NOMO-1 treated with DMSO at 0.1 percent for 48 hours (cell line): ENCODE measurements around the gene TBKBP1.

Experiments used
- DNase-seq: peaks from one replicate; lab custom pipeline; 2025; ENCODE audit not compliant: unreplicated experiment; lab: John Stamatoyannopoulos, UW

TBKBP1 gene, protein sequence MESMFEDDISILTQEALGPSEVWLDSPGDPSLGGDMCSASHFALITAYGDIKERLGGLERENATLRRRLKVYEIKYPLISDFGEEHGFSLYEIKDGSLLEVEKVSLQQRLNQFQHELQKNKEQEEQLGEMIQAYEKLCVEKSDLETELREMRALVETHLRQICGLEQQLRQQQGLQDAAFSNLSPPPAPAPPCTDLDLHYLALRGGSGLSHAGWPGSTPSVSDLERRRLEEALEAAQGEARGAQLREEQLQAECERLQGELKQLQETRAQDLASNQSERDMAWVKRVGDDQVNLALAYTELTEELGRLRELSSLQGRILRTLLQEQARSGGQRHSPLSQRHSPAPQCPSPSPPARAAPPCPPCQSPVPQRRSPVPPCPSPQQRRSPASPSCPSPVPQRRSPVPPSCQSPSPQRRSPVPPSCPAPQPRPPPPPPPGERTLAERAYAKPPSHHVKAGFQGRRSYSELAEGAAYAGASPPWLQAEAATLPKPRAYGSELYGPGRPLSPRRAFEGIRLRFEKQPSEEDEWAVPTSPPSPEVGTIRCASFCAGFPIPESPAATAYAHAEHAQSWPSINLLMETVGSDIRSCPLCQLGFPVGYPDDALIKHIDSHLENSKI

DNA sequence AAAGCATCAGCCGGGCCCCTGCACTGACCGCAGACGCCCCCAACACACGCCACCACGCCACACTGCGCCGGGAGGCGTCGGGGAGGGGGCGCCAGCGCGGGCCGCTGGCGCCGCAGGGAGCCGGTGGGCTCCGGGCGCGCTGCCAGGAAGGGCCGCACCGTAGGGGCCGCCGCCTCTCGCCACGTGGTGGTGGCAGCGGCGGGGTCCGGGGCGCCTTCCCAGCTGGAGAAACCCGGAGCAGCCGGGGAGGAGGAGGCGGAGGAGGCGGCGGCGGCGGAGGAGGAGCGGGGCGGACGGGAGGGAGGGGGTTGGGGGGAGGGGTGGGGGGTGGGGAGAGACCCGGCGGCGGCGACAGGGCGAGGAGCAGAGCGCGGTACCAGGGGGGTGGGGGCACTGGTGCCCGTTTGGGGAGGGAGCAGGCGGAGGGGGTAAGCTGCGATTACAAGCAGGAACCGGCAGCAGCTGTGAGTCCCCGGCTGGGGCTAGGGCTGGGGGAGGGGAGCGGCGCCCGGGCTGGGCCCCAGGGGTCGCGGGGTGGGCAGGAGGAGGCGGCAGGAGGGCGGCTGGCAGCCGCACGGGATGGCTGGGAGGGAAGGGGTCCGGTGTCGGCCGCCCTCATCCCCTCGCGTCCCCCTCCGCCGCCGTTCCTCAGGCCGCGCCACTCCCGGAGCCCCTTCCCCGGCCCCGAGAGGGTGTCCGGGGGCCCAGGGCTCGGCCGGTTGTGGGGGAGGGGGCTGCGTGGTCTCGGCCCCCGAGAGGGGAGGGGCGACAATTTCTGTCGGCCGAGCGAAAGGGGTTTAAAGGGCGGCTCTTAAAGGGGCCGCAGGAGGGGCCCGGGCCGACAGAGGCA, at the start of gene TBKBP1:
TSS of gene TBKBP1 (plus strand) at position 431 of the 850 bp plus-strand sequence. CDS start 1,952 bp downstream, outside the sequence.
- peak; percentile 14 for DNase-seq

DNA sequence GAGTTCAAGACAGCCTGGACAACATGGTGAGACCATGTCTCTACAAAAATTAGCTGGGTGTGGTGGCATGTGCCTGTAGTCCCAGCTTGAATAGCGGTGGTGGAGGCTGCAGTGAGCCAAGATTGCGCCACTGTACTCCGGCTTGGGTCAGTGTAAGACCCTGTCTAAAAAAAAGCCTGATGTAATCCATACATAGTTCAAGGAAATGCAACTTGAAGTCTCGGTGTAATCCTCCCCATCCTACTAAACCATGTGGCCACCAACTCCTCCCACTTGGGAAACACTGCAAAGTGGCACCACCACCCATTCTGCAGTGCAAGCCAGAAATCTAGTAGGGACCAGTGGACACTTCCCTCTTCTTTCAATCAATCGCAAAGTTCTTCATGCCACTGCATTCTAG, 49.6 kb upstream of the TBKBP1 start:
- peak; percentile 48 for DNase-seq

GRCh38 chr17:47649153-47649971, 44.6 kb upstream of the TBKBP1 start, which contains the start of gene KPNB1:
Gene KPNB1 (plus strand): TSS chr17:47649919. CDS start chr17:47650245, 326 bp downstream.
- peak; percentile 99 for DNase-seq

- DNase-seq = peak; percentile 59
Measured at GRCh38 chr17:47649972-47650524, 43.9 kb upstream of the TBKBP1 start.

- peak; percentile 95 for DNase-seq
Measured at GRCh38 chr17:47650525-47651522, 43.1 kb upstream of the TBKBP1 start.

DNA sequence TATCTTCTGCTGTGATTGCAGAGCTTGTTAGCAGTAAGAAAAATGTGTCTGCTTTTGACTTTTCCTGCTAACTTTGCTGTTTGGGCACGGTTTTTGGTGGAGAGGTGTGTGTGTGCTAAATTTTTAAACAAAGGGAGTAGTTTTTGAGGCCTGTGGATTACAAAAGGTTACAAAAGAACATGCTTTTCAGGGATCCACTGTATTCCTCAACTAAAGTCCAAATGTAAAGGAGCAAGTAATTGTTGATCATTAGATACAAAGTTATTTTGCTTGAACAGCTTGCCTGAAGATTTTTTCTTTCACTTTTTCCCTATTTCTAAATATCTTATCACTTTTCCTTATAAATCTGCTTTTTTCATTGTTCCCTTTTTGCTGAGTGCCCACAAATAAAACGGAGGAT, 42.3 kb upstream of the TBKBP1 start:
- no peak for DNase-seq

DNA sequence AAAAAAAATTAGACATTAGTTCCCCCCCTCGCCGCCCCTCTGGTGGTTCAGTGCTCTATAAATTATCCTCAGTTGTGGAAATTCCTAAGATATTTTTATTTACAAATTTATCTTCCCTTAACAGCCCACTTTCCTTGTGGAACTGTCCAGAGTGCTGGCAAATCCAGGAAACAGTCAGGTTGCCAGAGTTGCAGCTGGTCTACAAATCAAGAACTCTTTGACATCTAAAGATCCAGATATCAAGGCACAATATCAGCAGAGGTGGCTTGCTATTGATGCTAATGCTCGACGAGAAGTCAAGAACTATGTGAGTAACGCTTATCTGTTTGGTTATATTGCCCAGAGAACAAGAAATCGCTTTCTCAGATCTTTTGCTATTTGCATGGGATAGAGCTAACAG, 41.4 kb upstream of the TBKBP1 start:
- DNase-seq = no peak

DNA sequence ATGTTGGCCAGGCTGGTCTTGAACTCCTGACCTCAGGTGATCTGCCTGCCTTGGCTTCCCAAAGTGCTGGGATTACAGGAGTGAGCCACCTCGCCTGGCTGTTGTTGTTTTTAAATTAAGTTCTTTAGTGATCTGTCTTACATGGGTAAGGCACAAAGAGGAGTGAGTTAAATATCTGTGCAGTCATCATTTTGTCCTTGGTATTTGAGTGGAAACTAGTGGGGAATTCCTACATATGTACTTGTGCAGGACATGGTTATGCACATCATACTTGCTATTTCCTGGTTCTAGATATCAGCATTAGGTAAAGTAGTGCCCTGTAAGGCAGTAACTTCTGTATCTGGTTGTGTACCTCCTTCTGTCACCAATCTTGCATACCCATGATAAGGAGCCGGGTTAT, 40.5 kb upstream of the TBKBP1 start:
- DNase-seq = no peak

DNA sequence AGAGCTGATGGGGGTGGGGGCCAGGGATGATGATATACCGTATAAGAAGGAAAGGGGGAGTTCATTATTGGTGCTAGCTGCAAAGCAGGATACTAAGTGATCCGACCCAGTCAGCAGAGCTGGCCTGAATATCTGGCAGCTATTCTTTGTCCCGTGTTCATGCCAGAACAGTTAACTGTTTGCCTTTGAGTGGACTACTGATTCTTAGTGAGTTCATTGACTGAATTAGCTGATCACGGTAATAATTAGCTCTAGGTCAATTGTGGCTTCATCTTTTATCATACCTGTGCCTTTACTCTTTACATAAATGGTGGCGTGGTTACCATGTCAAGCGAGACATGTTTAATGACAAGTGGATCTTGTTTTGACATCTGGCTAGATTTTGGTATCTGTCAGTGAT, 39.0 kb upstream of the TBKBP1 start:
- DNase-seq = no peak

GRCh38 chr17:47660064-47660492, 33.9 kb upstream of the TBKBP1 start:
- peak; percentile 90 for DNase-seq

DNA sequence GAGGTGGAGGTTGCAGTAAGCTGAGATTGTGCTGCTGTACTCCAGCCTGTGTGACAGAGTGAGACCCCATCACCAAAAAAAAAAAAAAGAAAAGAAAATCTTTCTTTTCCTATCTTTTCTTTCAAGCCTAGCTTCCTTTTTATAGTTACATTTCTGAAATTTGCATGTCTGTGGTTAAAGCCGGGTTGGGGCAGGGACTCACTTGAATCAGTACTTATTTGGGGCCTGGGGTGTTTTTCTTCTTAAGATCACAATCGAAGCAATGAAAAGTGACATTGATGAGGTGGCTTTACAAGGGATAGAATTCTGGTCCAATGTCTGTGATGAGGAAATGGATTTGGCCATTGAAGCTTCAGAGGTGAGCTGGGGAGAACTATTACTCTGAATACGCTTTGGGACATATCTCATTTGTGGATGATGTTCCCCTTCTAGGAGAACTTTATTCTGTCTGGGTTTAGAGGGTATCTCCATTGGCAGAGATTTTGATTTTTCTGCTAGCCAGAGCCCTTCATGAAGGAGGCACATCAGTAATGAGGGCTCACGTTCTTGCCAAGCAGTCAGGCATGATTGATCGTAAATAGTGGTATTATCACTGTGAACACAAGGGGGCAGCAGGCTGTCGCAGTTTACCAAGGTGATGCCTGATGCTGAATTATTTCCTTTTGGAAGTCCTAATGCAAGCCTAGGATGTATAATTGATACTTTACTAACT, 29.9 kb upstream of the TBKBP1 start:
- DNase-seq = peak; percentile 34

DNA sequence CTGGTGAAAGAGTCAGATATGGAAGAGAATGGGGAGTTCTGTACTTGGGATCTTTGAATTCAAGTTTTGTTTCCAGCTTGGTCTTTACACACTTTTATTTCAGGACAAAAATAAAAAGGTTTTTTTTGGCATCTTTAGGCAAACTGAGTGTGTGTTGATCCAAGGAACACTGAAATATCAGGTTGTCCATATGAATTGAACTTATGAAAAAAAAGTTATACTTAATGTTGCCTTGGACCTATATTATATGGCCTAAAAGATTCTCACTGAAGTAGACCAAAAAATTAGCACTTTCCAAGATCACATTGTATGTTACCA, 29.4 kb upstream of the TBKBP1 start:
- DNase-seq = no peak

GRCh38 chr17:47665655-47666054, 28.3 kb upstream of the TBKBP1 start:
- DNase-seq = peak; percentile 56

- DNase-seq = no peak
Measured at GRCh38 chr17:47669081-47669480, 24.9 kb upstream of the TBKBP1 start.

DNA sequence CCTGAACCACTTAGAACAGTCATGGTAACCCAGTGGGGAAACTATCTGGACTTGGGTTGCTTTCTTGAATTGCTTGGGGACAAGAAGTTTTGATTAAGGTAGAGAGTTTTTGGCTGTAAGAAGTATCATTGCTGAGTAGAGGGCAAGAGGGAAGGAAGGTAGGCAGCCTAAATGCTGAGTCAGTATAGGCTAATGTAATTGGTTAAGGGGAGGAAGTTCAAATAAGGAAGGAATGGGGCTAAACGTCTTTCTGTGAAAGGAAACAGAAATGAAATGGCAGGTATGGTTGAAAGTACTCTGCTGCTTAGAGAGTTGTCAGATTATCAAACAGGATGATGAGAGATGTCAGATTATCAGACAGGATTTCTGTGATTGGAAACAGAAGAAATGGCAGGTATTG, 23.9 kb upstream of the TBKBP1 start:
- peak; percentile 84 for DNase-seq

- no peak for DNase-seq
Measured at GRCh38 chr17:47674499-47674898, 19.5 kb upstream of the TBKBP1 start.

DNA sequence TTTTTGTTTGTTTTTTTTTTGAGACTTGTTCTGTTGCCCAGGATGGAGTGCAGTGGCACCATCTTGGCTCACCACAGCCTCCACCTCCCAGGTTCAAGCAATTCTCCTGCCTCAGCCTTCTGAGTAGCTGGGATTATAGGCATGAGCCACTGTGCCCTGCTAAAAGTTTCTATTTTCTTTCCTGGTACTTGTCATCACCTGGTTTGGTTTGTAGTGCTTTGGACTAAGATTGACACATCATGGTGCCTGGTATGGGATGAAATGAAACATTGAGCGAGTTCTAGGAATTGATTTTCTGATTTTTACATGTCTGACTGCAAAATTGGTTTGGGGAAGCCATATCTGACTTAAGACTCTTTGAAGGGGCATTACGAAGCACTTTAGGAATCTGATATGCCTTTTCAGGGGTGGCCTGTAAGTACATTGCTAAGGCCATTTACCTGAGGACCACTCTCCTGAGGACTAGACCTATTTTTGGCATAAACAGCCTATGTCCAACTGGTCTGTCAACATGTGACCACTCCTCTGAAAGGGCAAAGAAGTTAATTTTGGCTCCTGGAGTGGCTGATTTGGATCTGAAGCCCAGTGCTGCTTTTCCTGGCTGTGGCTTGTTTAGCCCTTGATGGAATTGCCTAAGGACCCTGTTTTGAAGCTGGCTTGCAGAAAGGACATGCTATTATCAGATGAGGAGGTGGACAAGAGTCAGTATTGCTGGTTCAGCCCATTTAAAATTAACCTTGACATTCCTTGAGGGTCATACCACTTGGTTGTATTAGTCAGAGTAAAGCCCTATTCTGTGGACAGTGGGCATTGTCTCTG, 18.4 kb upstream of the TBKBP1 start:
- no peak for DNase-seq

- DNase-seq = no peak
Measured at GRCh38 chr17:47676199-47676472, 17.8 kb upstream of the TBKBP1 start.
